AG10803 (cell line): Measurements from ENCODE around the gene STUM.
"Not testable (repeated sequence)": the region's sequence is repeated elsewhere in the genome, so short reads cannot be mapped to it uniquely, and the experiment has no call there.

Source experiments
- DNase-seq: peaks from one replicate; pipeline ENCODE4 v3.0.0; 2010; ENCODE audit warnings: low read depth
- H3K4me3 ChIP-seq: 2 replicates; pipeline ENCODE4 v1.5.1; 2011; ENCODE audit warnings: mild to moderate bottlenecking, low read length, control low read depth
- TF ChIP-seq, protein P1 (sequence below): conservative IDR thresholded peaks from 2 replicates; pipeline ENCODE4 v1.5.1; 2011; ENCODE audit warnings: mild to moderate bottlenecking, low read length, control low read depth, inconsistent platforms

The STUM gene

DNA sequence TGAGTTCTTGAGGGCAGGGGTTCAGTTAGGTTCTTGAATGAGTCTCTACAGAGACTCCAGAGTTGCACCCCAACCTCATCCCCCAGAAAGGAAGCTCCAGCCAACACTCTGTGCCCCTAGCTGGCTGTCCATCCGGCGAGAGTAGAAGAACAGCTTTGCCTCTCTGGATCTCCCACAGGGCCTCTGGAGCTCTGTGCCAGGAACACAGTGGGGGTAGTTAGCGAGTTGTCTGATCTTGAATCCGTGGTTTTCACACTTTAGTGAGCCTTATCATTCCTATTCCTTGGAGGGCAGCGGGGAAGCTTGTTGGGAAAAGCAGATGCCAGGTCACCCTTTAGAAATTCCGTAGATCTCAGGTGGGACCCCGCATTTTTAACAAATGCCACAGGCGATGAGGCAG is 45.0 kb downstream of the STUM start:
- H3K4me3 ChIP-seq: no peak overlapping the region
- DNase-seq: no peak
- TF ChIP-seq, protein P1, sequence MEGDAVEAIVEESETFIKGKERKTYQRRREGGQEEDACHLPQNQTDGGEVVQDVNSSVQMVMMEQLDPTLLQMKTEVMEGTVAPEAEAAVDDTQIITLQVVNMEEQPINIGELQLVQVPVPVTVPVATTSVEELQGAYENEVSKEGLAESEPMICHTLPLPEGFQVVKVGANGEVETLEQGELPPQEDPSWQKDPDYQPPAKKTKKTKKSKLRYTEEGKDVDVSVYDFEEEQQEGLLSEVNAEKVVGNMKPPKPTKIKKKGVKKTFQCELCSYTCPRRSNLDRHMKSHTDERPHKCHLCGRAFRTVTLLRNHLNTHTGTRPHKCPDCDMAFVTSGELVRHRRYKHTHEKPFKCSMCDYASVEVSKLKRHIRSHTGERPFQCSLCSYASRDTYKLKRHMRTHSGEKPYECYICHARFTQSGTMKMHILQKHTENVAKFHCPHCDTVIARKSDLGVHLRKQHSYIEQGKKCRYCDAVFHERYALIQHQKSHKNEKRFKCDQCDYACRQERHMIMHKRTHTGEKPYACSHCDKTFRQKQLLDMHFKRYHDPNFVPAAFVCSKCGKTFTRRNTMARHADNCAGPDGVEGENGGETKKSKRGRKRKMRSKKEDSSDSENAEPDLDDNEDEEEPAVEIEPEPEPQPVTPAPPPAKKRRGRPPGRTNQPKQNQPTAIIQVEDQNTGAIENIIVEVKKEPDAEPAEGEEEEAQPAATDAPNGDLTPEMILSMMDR: no peak

DNA sequence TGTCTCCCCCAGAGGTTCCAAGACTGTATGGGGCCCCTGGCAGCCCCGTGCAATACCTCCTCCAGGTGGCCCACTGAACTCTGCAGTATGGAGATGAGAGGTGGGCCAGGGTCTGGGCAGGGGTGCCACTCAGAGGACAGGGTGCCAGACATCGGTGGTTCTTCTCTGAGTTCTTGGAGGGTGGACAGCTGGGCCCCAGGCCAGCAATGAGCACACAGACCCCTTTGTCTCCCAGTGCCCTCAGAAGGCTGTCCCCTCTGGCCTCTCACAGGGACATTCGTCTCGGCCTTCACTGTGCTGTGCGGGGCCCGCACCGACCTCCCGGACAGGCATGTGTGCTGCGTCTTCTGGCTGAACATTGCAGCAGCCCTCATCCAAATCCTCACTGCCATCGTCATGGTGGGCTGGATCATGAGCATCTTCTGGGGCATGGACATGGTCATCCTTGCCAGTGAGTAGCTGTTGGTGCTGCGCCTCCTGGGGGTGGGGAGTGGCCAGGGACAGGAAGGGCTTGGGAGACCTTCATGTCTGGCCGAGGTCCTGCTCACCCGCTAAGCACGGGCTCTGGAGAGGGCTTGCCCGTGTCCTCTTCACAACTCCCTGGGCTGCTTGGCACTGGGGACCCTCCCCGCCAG is 48.1 kb downstream of the STUM start:
- DNase-seq: no peak
- TF ChIP-seq, protein P1: no peak
- no peak overlapping the region for H3K4me3 ChIP-seq

DNA sequence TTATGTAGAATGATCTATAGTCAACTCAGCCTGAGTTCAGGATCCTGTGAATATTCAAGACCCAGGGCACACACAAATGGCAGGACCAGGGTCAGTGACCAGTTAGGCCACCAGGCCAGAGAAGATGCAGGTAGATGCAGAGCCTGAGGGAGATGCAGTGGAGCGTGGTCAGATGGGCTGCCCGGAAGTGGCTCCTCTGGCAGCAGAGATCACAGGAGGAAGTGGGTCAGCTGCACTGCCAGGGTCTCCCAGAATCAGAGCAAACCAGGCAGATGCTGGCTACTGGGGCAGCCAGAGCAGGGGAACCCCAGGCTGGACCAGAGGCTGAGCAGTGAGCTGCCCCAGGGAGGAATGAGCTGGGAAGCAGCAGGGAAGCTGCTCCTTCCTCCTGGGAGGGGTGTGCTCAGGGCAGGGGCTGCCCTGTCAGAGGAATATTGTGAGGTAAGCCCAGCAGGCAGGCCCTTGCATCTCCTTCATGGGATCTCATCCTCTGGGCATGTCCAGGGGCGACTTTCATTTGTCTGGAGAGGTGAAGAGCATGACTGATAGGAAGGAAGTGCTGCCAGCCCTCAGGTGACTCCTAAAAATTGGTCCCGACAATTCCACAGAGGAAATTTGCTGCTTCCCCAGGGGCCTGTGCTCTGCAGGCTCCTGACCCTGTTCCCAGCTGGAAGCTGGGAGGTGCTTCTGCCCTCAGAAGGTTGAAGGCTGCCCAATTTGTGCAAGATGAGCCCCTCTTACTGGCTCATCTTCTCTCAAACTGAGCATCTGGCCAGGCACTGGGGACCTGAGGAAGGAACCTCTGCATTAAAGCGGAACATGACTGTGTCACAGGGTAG is 49.3 kb downstream of the STUM start:
- TF ChIP-seq, protein P1: no peak
- DNase-seq: no peak
- H3K4me3 ChIP-seq: no peak overlapping the region

DNA sequence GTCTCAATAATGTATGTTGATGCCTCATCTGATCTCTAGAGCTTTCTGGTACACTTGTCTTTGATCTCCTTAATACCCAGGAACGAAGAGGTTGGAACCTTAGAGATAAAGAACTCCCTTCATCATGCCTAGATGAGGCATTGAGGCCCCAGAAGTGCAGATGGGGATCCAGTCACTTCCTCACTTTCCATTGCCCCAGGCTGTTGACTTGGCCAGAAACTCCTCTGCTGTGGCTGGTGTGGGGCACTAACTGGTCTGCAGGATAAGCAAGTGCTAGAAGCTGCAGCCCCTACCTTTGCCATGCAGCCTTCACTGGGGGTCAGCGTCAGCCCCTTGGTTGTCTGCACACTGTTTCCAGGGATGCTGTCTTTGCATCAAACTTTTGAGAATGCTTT is 49.9 kb downstream of the STUM start:
- no peak overlapping the region for H3K4me3 ChIP-seq
- DNase-seq: no peak
- TF ChIP-seq, protein P1: no peak

DNA sequence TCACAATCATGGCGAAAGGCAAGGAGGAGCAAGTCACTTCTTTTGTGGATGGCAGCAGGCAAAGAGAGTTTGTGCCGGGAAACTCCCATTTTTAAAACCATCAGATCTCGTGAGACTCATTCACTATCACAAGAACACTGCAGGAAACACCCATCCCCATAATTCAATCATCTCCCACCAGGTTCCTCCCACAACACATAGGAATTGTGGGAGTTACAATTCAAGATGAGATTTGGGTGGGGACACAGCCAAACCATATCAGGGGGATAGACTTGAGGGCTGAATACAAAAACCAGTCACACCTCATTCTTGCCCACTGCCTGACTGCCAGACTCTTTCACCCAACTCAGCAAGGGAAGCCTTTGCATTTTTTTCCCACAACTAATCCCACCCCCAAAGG is 50.4 kb downstream of the STUM start:
- H3K4me3 ChIP-seq, DNase-seq: not testable (repeated sequence)

DNA sequence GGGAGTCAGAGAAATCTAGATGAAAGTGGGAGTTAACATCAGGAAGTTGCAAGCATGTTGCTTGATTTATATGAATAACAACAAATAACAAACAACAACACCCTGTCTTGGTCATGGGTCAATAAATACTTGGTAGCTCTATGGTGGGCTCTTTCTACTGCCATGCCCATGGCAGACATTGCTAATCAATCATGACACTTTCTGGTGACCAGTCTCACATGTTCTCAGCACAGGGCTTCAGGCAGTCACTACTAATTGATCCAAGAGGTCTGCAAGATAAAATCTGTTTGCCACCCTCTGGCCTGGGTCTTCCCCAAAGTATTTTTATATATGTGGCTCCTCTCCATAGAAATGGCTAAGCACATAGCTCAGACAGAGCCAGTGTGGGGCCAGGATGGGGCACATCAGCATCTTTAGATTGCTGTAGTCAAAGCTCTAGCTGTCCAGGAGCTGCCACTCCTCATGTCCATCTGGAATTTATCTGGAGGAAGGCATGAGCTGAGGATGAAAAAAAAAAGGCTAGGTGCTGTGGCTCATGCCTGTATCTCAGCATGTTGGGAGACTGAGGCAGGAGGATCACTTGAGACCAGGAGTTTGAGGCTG is 51.2 kb downstream of the STUM start:
- TF ChIP-seq, protein P1: no peak
- no peak for DNase-seq
- H3K4me3 ChIP-seq: no peak overlapping the region

DNA sequence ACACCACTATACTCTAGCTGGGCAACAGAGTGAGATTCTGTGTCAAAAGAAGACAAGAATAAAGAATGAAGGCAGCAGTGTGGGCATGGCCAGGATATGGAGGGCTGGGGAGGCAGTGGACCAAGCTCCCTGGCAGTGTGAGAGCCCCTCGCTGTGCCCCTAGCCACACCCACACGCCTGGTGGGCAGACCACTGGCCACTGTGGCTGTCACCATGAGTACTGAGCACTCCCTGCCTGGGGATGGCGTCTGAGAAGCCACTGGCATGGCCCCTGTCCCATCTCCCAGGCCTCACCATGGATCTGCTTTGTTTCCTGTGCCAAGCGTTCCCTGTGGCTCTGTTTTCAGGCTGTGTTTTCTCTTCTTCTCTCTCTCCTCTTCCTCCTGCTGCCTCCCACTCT is 51.7 kb downstream of the STUM start:
- H3K4me3 ChIP-seq: no peak overlapping the region
- no peak for DNase-seq
- TF ChIP-seq, protein P1: no peak
